Measurements from ENCODE around the gene KRT33B.
"Not testable (repeated sequence)": the region's sequence is repeated elsewhere in the genome, so short reads cannot be mapped to it uniquely, and the experiment has no call there.

KRT33B gene

GRCh38 chr17:41381943-41382342 is 12.3 kb upstream of the KRT33B start, which contains the start of gene KRT34:
KRT34 (minus strand) TSS chr17:41382306; CDS start chr17:41382246, 60 bp downstream.
- H3K27me3 Mint-ChIP-seq: not testable (repeated sequence)

DNA sequence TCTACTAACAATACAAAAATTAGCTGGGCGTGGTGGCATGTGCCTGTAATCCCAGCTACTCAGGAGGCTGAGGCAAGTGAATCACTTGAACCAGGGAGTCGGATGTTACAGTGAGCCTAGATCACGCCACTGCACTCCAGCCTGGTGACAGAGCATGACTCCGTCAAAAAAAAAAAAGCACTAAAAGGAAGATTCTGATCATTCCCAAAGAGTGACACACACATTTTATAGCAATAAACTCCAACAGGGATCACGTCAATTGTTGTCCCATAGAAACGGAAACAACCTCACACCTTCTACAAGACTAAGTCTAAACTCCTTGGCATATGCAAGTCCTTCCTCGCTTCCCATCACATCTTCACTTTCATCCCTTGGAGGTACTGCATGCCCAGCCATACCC is 10.5 kb upstream of the KRT33B start:
- not testable (repeated sequence) for H3K27ac Mint-ChIP-seq; H3K4me3 Mint-ChIP-seq; H3K9me3 Mint-ChIP-seq (ENCODE audit: low read depth); H3K36me3 Mint-ChIP-seq; H3K27me3 Mint-ChIP-seq
- peaks cover 22% of the 10 kb centered on the region for H3K4me1 Mint-ChIP-seq (ENCODE audit: low read depth)

More at GRCh38 chr17:41381943-41382342, 12.3 kb upstream of the KRT33B start, which contains the start of gene KRT34:
- not testable (repeated sequence) for H3K27ac Mint-ChIP-seq; H3K36me3 Mint-ChIP-seq; H3K9me3 Mint-ChIP-seq (ENCODE audit: low read depth); H3K4me3 Mint-ChIP-seq
- H3K4me1 Mint-ChIP-seq (ENCODE audit: low read depth): peaks cover 20% of the 10 kb centered on the region

GRCh38 chr17:41377546-41377945 is 7.9 kb upstream of the KRT33B start:
- H3K4me1 Mint-ChIP-seq (ENCODE audit: low read depth): peaks cover 22% of the 10 kb centered on the region
- H3K27me3 Mint-ChIP-seq: no peaks in the 10 kb centered on the region
- peaks cover 10% of the 10 kb centered on the region for H3K9me3 Mint-ChIP-seq (ENCODE audit: low read depth)
- no peak overlapping the region for H3K27ac Mint-ChIP-seq
- peaks cover 6% of the 10 kb centered on the region for H3K36me3 Mint-ChIP-seq
- no peak overlapping the region for H3K4me3 Mint-ChIP-seq

DNA sequence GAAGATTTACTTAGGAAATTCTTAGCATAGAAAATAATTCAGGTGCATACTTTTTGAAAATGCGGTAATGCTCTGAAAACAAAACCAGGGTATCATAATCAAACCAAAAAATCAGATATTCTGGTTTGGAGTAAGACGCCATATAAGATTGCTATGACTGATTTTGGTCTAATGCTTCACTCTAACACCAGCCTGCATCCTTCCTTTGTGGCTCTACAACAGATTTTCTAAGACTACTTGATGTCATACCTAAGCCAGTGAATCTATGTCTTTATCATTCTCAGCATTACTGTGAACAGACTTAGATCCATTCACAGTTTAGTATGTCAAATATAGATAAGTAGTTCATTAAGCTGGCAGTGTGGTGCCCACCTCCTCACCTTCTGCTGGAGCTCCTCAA is 590 bp downstream of the KRT33B start:
- H3K9me3 Mint-ChIP-seq (ENCODE audit: low read depth): peaks cover under 1% of the 10 kb centered on the region
- H3K4me3 Mint-ChIP-seq: no peak overlapping the region
- no peaks in the 10 kb centered on the region for H3K36me3 Mint-ChIP-seq
- H3K27me3 Mint-ChIP-seq: no peaks in the 10 kb centered on the region
- peaks cover 17% of the 10 kb centered on the region for H3K4me1 Mint-ChIP-seq (ENCODE audit: low read depth)
- H3K27ac Mint-ChIP-seq: no peak overlapping the region

DNA sequence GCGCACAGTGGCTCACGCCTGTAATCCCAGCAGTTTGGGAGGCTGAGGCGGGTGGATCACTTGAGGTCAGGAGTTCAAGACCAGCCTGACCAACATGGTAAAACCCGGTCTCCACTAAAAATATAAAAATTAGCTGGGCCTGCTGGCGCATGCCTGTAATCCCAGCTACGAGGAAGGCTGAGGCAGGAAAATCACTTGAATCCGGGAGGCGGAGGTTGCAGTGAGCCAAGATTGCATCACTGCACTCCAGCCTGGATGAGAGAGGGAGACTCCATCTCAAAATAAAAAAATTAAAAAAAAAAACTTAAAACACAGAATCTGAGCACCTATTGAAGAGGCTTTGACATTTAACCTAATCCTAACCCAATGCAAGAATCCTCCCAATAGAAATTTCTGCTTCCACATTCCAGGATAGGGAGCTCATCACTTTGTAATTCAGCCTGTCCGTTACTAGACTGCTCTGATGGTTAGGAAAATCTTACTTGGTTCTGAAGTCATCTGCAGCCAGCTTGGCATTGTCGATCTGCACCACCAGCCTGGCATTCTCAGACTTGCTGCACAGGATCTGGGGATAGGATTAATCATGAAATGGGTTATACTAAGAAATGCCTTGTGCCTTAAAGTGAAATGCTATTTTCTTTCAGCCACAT is 2.1 kb downstream of the KRT33B start:
- H3K9me3 Mint-ChIP-seq (ENCODE audit: low read depth): no peaks in the 10 kb centered on the region
- H3K4me3 Mint-ChIP-seq: no peak overlapping the region
- H3K27me3 Mint-ChIP-seq: no peaks in the 10 kb centered on the region
- no peak overlapping the region for H3K27ac Mint-ChIP-seq
- H3K4me1 Mint-ChIP-seq (ENCODE audit: low read depth): peaks cover 18% of the 10 kb centered on the region
- H3K36me3 Mint-ChIP-seq: no peaks in the 10 kb centered on the region

- Mint-ChIP-seq H3K27me3 (no peaks in the 10 kb centered on the region), H3K27ac (no peak overlapping the region), H3K4me3 (no peak overlapping the region), H3K36me3 (peaks cover 2% of the 10 kb centered on the region), H3K4me1 (ENCODE audit: low read depth) (peaks cover 17% of the 10 kb centered on the region), H3K9me3 (ENCODE audit: low read depth) (no peaks in the 10 kb centered on the region)
Observed at GRCh38 chr17:41366070-41366469, 3.5 kb downstream of the KRT33B start.

DNA sequence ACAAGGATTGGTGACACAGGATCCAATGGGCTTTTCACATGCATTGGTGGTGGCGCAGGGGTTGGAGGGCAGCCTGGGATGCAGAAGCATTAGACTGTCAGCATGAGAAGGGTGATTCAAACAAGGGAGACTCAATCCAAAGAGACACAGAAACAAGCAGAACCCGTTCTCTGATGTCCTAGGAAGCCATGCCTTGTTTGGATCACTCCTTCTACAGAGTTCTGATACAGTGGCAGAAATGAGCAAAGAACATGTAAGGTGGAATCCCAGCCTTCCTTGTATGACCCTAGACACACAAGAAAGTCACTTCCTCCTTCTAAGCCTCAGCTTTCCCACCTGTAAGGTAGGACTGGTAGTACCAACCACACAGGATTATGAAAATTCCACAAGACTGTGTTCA is 5.7 kb downstream of the KRT33B start:
- no peak overlapping the region for H3K27ac Mint-ChIP-seq
- H3K27me3 Mint-ChIP-seq: no peaks in the 10 kb centered on the region
- H3K4me3 Mint-ChIP-seq: no peak overlapping the region
- H3K36me3 Mint-ChIP-seq: peaks cover 2% of the 10 kb centered on the region
- H3K9me3 Mint-ChIP-seq (ENCODE audit: low read depth): no peaks in the 10 kb centered on the region
- H3K4me1 Mint-ChIP-seq (ENCODE audit: low read depth): peaks cover 6% of the 10 kb centered on the region

DNA sequence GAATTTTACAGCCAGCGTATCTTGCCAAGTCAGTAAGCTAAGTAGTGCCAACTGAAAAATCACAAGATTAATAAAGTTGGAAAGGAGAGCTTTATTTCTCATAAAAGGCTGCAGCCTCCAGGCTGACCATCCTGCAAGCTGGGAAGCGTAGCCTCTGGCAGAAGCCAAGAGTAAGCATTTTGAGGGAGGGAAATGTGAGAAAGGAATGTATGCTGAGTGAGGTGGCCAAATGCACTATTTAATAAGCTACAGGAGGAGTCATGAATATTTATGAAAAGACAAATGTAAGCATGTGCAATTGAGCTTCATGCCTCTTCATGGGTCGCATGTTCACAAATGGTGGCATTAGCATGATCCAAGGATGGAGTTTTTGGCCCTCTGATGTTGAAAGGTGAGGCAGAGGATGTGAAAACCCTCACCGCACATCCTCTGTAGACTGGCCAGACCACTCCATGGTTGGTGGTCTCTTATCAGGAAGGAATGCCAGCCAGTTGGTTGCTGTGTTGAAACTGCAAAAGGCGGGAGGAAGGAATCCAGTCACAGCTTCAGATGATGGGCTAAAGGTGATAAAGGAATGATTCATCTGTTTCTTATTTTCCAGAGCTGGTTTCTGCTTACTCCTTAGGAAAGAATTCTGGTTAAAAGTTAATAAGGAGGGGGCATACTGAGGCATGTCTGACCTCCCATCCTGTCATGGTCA is 9.2 kb downstream of the KRT33B start:
- H3K4me1 Mint-ChIP-seq (ENCODE audit: low read depth): peaks cover 6% of the 10 kb centered on the region
- H3K36me3 Mint-ChIP-seq: peaks cover 2% of the 10 kb centered on the region
- H3K27me3 Mint-ChIP-seq: no peaks in the 10 kb centered on the region
- no peaks in the 10 kb centered on the region for H3K9me3 Mint-ChIP-seq (ENCODE audit: low read depth)
- no peak overlapping the region for H3K27ac Mint-ChIP-seq
- no peak overlapping the region for H3K4me3 Mint-ChIP-seq

DNA sequence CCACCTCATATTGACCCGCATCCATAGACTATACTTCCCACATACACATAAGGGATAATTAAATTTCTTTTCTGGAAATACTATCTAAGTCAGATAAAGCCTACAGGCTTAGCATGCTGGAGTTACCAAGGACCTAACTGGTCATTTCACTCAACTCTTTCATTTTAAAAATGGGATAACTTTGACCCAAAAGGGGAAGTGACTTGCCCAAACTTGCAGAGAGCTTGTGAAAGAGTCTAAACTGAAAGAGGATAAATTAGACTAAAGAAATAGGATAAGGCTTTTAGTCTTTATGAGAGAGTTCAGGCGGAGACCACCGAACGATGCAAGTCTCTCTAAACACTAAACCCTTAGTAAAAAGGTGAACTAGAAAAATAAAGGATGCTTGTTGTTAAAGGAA is 15.1 kb downstream of the KRT33B start:
- peaks cover 11% of the 10 kb centered on the region for H3K4me1 Mint-ChIP-seq (ENCODE audit: low read depth)
- no peaks in the 10 kb centered on the region for H3K9me3 Mint-ChIP-seq (ENCODE audit: low read depth)
- H3K4me3 Mint-ChIP-seq: no peak overlapping the region
- no peak overlapping the region for H3K27ac Mint-ChIP-seq
- H3K27me3 Mint-ChIP-seq: no peaks in the 10 kb centered on the region
- no peaks in the 10 kb centered on the region for H3K36me3 Mint-ChIP-seq

GRCh38 chr17:41352597-41353366 is 16.8 kb downstream of the KRT33B start:
- H3K4me1 Mint-ChIP-seq (ENCODE audit: low read depth): peaks cover 17% of the 10 kb centered on the region
- H3K27ac Mint-ChIP-seq: no peak overlapping the region
- H3K9me3 Mint-ChIP-seq (ENCODE audit: low read depth): no peaks in the 10 kb centered on the region
- H3K36me3 Mint-ChIP-seq: no peaks in the 10 kb centered on the region
- H3K4me3 Mint-ChIP-seq: no peak overlapping the region
- no peaks in the 10 kb centered on the region for H3K27me3 Mint-ChIP-seq

- Mint-ChIP-seq H3K27ac (no peak overlapping the region), H3K4me1 (ENCODE audit: low read depth) (peaks cover 17% of the 10 kb centered on the region), H3K4me3 (no peak overlapping the region), H3K27me3 (no peaks in the 10 kb centered on the region), H3K9me3 (ENCODE audit: low read depth) (no peaks in the 10 kb centered on the region), H3K36me3 (no peaks in the 10 kb centered on the region)
Observed at GRCh38 chr17:41351177-41351576, 18.4 kb downstream of the KRT33B start.

- H3K9me3 Mint-ChIP-seq (ENCODE audit: low read depth); H3K27ac Mint-ChIP-seq; H3K36me3 Mint-ChIP-seq; H3K4me3 Mint-ChIP-seq; H3K27me3 Mint-ChIP-seq: not testable (repeated sequence)
- peaks cover 17% of the 10 kb centered on the region for H3K4me1 Mint-ChIP-seq (ENCODE audit: low read depth)
Observed at GRCh38 chr17:41350381-41350878, 19.2 kb downstream of the KRT33B start, which contains the start of gene KRT33A. KRT33A (minus strand) TSS chr17:41350828; CDS start chr17:41350767, 61 bp downstream.

- H3K4me3 Mint-ChIP-seq: no peak overlapping the region
- no peak overlapping the region for H3K27ac Mint-ChIP-seq
- H3K4me1 Mint-ChIP-seq (ENCODE audit: low read depth): peaks cover 21% of the 10 kb centered on the region
- H3K9me3 Mint-ChIP-seq (ENCODE audit: low read depth): peaks cover 4% of the 10 kb centered on the region
- no peaks in the 10 kb centered on the region for H3K27me3 Mint-ChIP-seq
- peaks cover 5% of the 10 kb centered on the region for H3K36me3 Mint-ChIP-seq
Observed at GRCh38 chr17:41347869-41348760, 21.5 kb downstream of the KRT33B start.

- not testable (repeated sequence) for H3K27me3 Mint-ChIP-seq; H3K4me3 Mint-ChIP-seq; H3K9me3 Mint-ChIP-seq (ENCODE audit: low read depth); H3K27ac Mint-ChIP-seq
- Mint-ChIP-seq H3K36me3 (peaks cover 13% of the 10 kb centered on the region), H3K4me1 (ENCODE audit: low read depth) (peaks cover 30% of the 10 kb centered on the region)
Observed at GRCh38 chr17:41346421-41346820, 23.2 kb downstream of the KRT33B start.
